Measurements from ENCODE around the gene CSNK1E.

CSNK1E gene

DNA sequence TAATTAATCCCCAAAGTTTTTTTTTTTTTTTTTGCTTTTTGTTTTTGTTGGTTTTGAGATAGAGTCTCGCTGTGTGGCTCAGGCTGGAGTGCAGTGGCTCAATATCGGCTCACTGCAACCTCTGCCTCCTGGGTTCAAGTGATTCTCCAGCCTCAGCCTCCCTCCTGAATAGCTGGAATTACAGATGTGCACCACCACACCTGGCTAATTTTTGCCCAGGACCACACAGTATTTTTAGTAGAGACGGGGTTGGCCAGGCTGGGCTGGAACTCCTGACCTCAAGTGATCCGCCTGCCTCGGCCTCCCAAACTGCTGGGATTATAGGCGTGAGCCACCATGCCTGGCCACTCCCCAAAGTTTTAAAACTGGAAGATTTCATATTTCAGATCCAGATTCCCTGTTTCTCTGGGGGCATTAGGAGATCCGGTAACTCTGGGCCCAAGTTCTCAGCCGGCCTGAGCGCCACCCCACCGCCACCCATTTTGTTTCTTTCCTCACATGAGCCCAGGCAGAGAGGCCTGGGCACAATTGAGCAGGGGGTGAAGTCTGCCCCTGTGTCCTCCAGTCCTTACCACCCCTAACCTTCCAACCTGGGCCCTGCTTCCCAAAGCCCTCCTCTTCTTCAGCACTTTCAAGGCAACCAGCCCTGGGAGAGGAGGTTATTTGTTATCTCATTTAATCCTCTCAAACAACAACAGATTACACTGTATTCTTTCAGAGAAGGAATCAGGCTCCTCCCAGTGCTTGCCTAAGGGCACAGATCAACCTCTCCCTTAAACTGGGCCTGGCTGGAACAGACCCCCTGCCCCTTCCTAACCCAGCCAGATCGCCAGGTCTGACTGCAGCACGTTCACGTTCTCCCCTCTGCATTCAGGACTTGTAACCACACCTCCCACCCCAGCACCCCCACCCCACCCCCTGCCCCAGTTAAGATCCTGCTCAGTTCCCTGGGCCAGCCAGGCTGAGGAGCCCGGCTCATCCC, 1.9 kb upstream of the CSNK1E start:
- DNase-seq (ENCODE audit: low spot score) (no peak), ATAC-seq (ENCODE audit: low read depth) (no peak)
- no peak for TF ChIP-seq CTCF (IDR thresholded peaks at IDR 0.05; ENCODE audit: poor library complexity, severe bottlenecking)
- H3K27ac ChIP-seq (ENCODE audit: poor library complexity, severe bottlenecking), result peak overlapping the region; percentile 98
- no peak overlapping the region for H3K4me3 ChIP-seq (ENCODE audit: severe bottlenecking)
- no peaks in the 10 kb centered on the region for H3K27me3 ChIP-seq (ENCODE audit: insufficient read depth, poor library complexity, severe bottlenecking)
- H3K9me3 ChIP-seq (ENCODE audit: severe bottlenecking), result no peaks in the 10 kb centered on the region
- H3K36me3 ChIP-seq (ENCODE audit: low read depth), result peaks cover 7% of the 10 kb centered on the region
- H3K4me1 ChIP-seq (ENCODE audit: insufficient read depth, poor library complexity, severe bottlenecking), result peaks cover 17% of the 10 kb centered on the region

DNA sequence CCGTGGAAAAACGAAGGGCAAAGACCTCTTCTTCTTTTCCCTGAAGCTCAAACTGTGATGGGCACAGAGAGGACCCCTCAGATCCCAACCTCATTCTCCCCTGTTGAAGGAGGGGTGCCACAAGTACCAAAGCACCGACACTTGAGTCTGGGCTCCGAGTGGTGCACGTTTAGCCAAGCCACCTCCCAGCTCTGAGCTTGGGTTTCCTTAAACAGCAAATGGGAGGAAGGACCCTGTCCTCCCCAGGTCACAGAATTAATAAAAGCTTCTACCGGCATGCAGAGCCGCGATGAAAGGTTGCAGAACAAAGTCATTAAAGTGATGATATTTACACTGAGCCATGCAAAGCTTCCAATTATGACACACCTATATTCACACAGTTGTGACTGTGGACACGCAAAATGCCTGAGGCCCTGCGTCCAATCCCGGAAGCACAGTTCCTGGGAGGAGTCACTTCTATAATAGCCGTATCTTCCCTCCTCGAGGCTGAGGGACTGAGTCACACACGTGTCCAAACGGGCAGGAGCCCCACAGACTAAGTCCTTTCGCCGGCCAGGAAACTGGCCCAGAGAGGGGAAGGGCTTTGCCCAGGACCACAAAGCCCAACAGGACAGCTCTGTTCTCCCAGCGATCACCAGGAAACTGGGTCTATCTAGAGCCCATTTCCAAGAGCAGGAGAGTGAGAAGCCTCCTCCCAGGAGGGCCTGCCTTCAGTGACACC, 922 bp upstream of the CSNK1E start:
- Histone ChIP-seq H3K4me3 (ENCODE audit: severe bottlenecking) (peak overlapping the region; percentile 94), H3K36me3 (ENCODE audit: low read depth) (peaks cover 14% of the 10 kb centered on the region), H3K27me3 (ENCODE audit: insufficient read depth, poor library complexity, severe bottlenecking) (no peaks in the 10 kb centered on the region), H3K4me1 (ENCODE audit: insufficient read depth, poor library complexity, severe bottlenecking) (peaks cover 25% of the 10 kb centered on the region), H3K27ac (ENCODE audit: poor library complexity, severe bottlenecking) (peak overlapping the region; percentile 98), H3K9me3 (ENCODE audit: severe bottlenecking) (no peaks in the 10 kb centered on the region)
- ATAC-seq (ENCODE audit: low read depth) (peak; percentile 68), DNase-seq (ENCODE audit: low spot score) (peak; percentile 94)
- no peak for TF ChIP-seq CTCF (IDR thresholded peaks at IDR 0.05; ENCODE audit: poor library complexity, severe bottlenecking)

DNA sequence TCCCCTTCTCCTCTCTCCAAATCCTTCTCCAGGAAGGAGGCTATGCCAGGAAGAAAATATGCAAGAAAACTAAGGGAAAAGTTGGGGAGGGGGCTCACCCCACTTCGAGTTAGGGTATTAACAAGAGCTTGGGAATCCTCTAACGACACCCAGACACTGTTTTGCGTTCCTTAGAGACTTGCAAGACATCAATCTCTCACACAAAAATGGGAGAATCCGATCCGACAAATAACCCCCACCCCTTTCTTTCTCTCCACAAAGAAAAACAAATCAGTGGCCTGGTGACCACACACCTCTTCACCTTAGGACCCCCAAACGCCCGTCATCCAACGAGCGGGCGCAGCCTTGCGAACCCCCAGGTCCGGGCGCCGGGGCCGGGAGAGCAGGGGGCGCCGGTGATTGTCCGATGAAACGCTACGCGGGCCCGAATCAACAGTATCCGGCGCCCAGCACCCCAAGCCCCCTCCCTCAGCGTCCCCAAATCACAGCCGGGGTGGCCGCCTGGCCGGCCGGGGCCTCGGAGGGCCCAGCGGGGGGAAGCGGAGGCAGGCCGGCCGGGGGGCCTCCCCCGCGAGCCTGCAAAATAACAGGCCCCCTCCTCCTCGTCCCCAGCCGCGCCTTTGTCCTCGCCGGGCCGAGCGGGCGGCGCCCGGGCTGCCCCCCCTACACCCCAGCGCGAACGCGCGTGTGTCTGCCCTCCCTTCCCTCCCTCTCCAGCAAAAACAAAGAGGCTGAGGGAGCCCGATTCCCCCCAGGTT, 690 bp downstream of the CSNK1E start:
- no peak for DNase-seq (ENCODE audit: low spot score)

DNA sequence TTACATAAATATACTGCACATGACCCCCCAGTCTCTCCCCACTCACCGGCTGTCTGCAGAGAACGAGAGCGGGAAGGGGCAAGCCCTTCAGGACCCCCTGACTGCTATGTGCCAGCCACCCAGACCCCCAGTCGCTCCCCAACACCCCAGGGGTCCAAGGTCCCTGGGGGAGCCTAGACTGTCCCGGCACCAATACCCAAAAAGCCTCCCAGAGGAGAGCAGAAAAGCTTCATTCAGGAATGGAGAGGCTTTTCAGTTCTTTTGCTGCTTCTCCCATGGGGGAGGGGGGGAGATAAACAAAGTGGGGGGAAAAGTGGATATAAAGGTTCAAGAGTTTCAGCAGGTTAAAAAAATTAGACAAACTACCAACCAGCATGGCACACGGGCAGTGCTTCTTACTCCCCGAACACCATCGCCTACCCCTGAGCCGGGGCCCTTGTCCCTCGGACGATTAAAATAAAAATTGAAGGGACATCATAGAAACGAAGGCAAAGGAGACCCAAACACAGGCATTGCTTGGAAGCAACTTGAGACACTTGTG, 1.3 kb downstream of the CSNK1E start:
- Histone ChIP-seq H3K27ac (ENCODE audit: poor library complexity, severe bottlenecking) (peak overlapping the region; percentile 98), H3K4me3 (ENCODE audit: severe bottlenecking) (peak overlapping the region; percentile 94), H3K27me3 (ENCODE audit: insufficient read depth, poor library complexity, severe bottlenecking) (no peaks in the 10 kb centered on the region), H3K9me3 (ENCODE audit: severe bottlenecking) (no peaks in the 10 kb centered on the region), H3K36me3 (ENCODE audit: low read depth) (peaks cover 37% of the 10 kb centered on the region), H3K4me1 (ENCODE audit: insufficient read depth, poor library complexity, severe bottlenecking) (peaks cover 48% of the 10 kb centered on the region)
- no peak for TF ChIP-seq CTCF (IDR thresholded peaks at IDR 0.05; ENCODE audit: poor library complexity, severe bottlenecking)
- DNase-seq (ENCODE audit: low spot score), result no peak
- ATAC-seq (ENCODE audit: low read depth), result no peak

More for the DNA sequence above, 690 bp downstream of the CSNK1E start:
- no peak for ATAC-seq (ENCODE audit: low read depth)
- no peaks in the 10 kb centered on the region for H3K9me3 ChIP-seq (ENCODE audit: severe bottlenecking)
- H3K27me3 ChIP-seq (ENCODE audit: insufficient read depth, poor library complexity, severe bottlenecking), result no peaks in the 10 kb centered on the region
- TF ChIP-seq CTCF (IDR thresholded peaks at IDR 0.05; ENCODE audit: poor library complexity, severe bottlenecking), result no peak
- peaks cover 30% of the 10 kb centered on the region for H3K36me3 ChIP-seq (ENCODE audit: low read depth)
- peak overlapping the region; percentile 94 for H3K4me3 ChIP-seq (ENCODE audit: severe bottlenecking)
- H3K27ac ChIP-seq (ENCODE audit: poor library complexity, severe bottlenecking), result peak overlapping the region; percentile 98
- H3K4me1 ChIP-seq (ENCODE audit: insufficient read depth, poor library complexity, severe bottlenecking), result peaks cover 41% of the 10 kb centered on the region

Data from RWPE2 (cell line).